ENCODE data around the gene CCL17. TPM values are rescaled to one million over a fixed set of nuclear protein-coding genes. Genes with fewer than 3 reads are reported as not detected.
"Not testable (repeated sequence)": the region's sequence is repeated elsewhere in the genome, so short reads cannot be mapped to it uniquely, and the experiment has no call there.

CCL17 gene
- total RNA-seq, 3 donors from 2014 or later (not counting 1 experiment from before 2014, with no cell fraction given): not detected

- H3K4me3 ChIP-seq (ENCODE audit: low read length): no peak overlapping the region
- H3K27me3 ChIP-seq (ENCODE audit: control insufficient read depth, insufficient read depth, low read length): no peaks in the 10 kb centered on the region
- Mint-ChIP-seq H3K27ac (no peak overlapping the region), H3K9me3 (no peaks in the 10 kb centered on the region), H3K4me3 (no peak overlapping the region), H3K27me3 (ENCODE audit: low read depth in 2 of 2) (no peaks in the 10 kb centered on the region), H3K4me1 (no peaks in the 10 kb centered on the region), H3K36me3 (peaks cover 20% of the 10 kb centered on the region)
- no peaks in the 10 kb centered on the region for H3K4me1 ChIP-seq (ENCODE audit: control insufficient read depth, insufficient read depth, low read length)
- 84% methylated on average over 2 of the region's 2 CpGs for WGBS (ENCODE audit: insufficient coverage)
- ATAC-seq (no peak), DNase-seq (peak in 1 of 2 donors; percentile 55)
- peaks cover 77% of the 10 kb centered on the region for H3K36me3 ChIP-seq (ENCODE audit: control insufficient read depth, insufficient read depth, low read length)
- H3K9me3 ChIP-seq (ENCODE audit: control insufficient read depth, insufficient read depth, low read length): peaks cover under 1% of the 10 kb centered on the region
- intact Hi-C loops (cut with micrococcal nuclease): no loop called here
- H3K27ac ChIP-seq (ENCODE audit: low read length): no peak overlapping the region
- TF ChIP-seq, protein P1, sequence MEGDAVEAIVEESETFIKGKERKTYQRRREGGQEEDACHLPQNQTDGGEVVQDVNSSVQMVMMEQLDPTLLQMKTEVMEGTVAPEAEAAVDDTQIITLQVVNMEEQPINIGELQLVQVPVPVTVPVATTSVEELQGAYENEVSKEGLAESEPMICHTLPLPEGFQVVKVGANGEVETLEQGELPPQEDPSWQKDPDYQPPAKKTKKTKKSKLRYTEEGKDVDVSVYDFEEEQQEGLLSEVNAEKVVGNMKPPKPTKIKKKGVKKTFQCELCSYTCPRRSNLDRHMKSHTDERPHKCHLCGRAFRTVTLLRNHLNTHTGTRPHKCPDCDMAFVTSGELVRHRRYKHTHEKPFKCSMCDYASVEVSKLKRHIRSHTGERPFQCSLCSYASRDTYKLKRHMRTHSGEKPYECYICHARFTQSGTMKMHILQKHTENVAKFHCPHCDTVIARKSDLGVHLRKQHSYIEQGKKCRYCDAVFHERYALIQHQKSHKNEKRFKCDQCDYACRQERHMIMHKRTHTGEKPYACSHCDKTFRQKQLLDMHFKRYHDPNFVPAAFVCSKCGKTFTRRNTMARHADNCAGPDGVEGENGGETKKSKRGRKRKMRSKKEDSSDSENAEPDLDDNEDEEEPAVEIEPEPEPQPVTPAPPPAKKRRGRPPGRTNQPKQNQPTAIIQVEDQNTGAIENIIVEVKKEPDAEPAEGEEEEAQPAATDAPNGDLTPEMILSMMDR (IDR thresholded peaks at IDR 0.05): no peak
Measured at GRCh38 chr16:57434003-57434402, 29.4 kb downstream of the CCL17 start.

DNA sequence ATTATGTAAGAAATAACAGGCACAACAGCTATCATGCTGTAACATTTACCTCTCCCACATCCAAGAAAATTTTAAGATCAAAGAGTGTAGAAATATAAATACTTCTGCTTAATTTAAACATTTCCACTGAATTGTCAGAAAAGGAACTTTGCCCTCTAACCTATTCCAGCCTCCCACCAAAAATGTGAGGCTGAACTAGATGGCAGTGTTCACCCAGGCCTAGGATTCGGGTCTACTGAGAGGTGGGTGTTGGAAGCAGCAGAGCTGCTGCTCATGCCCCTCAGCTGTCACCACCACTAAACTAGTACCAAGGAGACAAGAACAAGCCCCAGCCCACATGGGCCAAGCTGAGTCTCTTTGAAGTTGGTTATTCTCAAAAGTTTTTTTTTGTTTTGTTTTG lies 31.3 kb downstream of the CCL17 start:
- Histone ChIP-seq H3K27me3 (ENCODE audit: control insufficient read depth, insufficient read depth, low read length) (no peaks in the 10 kb centered on the region), H3K9me3 (ENCODE audit: control insufficient read depth, insufficient read depth, low read length) (peaks cover 17% of the 10 kb centered on the region), H3K27ac (ENCODE audit: low read length) (no peak overlapping the region), H3K36me3 (ENCODE audit: control insufficient read depth, insufficient read depth, low read length) (peaks cover 69% of the 10 kb centered on the region), H3K4me3 (ENCODE audit: low read length) (no peak overlapping the region), H3K4me1 (ENCODE audit: control insufficient read depth, insufficient read depth, low read length) (no peaks in the 10 kb centered on the region)
- intact Hi-C loops (cut with micrococcal nuclease): no loop called here
- H3K4me1 Mint-ChIP-seq: no peaks in the 10 kb centered on the region
- no peak for DNase-seq
- no peak overlapping the region for H3K27ac Mint-ChIP-seq
- WGBS (ENCODE audit: insufficient coverage): 100% methylated on average over 1 of the region's 1 CpG
- ATAC-seq: no peak
- peaks cover 0 to 6% of the 10 kb centered on the region in 2 donors for H3K9me3 Mint-ChIP-seq
- H3K27me3 Mint-ChIP-seq (ENCODE audit: low read depth in 2 of 2): no peaks in the 10 kb centered on the region
- H3K4me3 Mint-ChIP-seq: no peak overlapping the region
- TF ChIP-seq, protein P1 (IDR thresholded peaks at IDR 0.05): no peak
- peaks cover 31% of the 10 kb centered on the region for H3K36me3 Mint-ChIP-seq

DNA sequence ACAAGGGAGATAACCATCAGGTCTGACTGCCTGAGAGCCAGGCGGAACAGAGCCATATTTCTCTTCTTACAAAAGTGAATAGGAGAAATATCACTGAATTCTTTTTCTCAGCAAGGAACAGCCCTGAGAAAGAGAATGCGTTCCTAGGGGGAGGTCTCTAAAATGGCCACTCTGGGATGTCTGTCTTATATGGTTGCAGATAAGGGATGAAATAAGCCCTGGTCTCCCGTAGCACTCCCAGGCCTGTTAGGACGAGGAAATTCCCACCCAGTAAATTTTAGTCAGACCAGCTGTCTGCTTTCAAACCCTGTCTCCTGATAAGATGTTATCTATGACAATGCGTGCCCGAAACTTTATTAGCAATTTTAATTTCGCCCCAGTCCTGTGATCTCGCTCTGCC lies 35.4 kb downstream of the CCL17 start:
- H3K27ac Mint-ChIP-seq; H3K4me3 Mint-ChIP-seq; H3K9me3 Mint-ChIP-seq; intact Hi-C loops (cut with micrococcal nuclease); H3K27me3 Mint-ChIP-seq (ENCODE audit: low read depth in 2 of 2); H3K4me1 Mint-ChIP-seq; H3K27ac ChIP-seq (ENCODE audit: low read length); H3K27me3 ChIP-seq (ENCODE audit: control insufficient read depth, insufficient read depth, low read length); DNase-seq; H3K4me1 ChIP-seq (ENCODE audit: control insufficient read depth, insufficient read depth, low read length); ATAC-seq; H3K4me3 ChIP-seq (ENCODE audit: low read length): not testable (repeated sequence)
- H3K36me3 ChIP-seq (ENCODE audit: control insufficient read depth, insufficient read depth, low read length): peaks cover 29% of the 10 kb centered on the region
- peaks cover 17% of the 10 kb centered on the region for H3K9me3 ChIP-seq (ENCODE audit: control insufficient read depth, insufficient read depth, low read length)
- peaks cover 35% of the 10 kb centered on the region for H3K36me3 Mint-ChIP-seq
- WGBS (ENCODE audit: insufficient coverage): 99% methylated on average over 7 of the region's 8 CpGs

DNA sequence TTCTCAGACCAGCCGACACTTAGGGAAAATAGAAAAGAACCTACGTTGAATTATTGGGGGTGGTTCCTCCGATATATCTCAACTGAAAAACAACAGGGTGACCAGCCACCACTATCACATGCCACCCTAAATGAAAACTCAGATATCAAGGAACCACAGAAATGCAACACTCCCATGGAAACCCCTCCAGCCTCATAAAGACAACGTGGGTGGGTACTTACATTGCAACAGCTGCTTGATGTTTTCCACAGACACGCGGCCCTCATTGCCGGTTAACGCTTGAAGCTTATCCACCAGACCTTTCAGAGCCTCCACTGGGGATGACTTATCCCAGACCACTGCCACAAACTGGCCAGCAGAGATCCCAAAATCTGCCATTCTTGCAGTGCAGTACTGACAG lies 36.0 kb downstream of the CCL17 start:
- H3K27me3 ChIP-seq (ENCODE audit: control insufficient read depth, insufficient read depth, low read length); H3K4me1 Mint-ChIP-seq; H3K27ac Mint-ChIP-seq; ATAC-seq; H3K27me3 Mint-ChIP-seq (ENCODE audit: low read depth in 2 of 2); H3K4me1 ChIP-seq (ENCODE audit: control insufficient read depth, insufficient read depth, low read length); DNase-seq; H3K9me3 Mint-ChIP-seq; H3K4me3 Mint-ChIP-seq; H3K27ac ChIP-seq (ENCODE audit: low read length); intact Hi-C loops (cut with micrococcal nuclease); H3K4me3 ChIP-seq (ENCODE audit: low read length): not testable (repeated sequence)
- Histone ChIP-seq H3K9me3 (ENCODE audit: control insufficient read depth, insufficient read depth, low read length) (peaks cover 17% of the 10 kb centered on the region), H3K36me3 (ENCODE audit: control insufficient read depth, insufficient read depth, low read length) (peaks cover 23% of the 10 kb centered on the region)
- H3K36me3 Mint-ChIP-seq: peaks cover 35% of the 10 kb centered on the region
- 95% methylated on average over 6 of the region's 8 CpGs for WGBS (ENCODE audit: insufficient coverage)
